ENCODE results near the gene EPHB6.

DNA sequence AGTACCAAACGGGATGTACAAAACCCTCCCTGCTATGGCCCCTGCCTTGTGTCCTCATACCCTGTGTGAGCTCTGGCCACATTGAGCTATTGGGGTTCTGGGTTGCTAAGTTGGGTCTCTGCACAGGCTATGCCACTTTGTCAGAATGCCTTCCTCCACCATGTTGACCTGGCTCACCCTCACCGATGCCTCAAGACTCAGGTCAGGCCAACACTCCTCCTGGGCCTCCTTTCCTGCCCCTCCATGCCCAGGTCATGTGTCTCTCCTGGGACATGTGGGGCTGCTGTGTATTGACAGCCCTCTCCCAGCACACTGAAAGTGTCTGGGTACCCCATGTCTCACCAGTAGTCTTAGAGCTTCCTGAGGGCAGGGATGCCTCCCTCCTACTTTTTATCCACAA, 64.0 kb downstream of the EPHB6 start:
- TF ChIP-seq TRIM28 (IDR thresholded peaks at IDR 0.05; ENCODE audit: borderline replicate concordance, low read length) (no peak), ZNF785 (tag by site-specific recombination; IDR thresholded peaks at IDR 0.05) (no peak), ZNF324 (tag by site-specific recombination; IDR thresholded peaks at IDR 0.05) (no peak), ZFP3 (tag by site-specific recombination; IDR thresholded peaks at IDR 0.05; ENCODE audit: low read depth) (no peak), TCF7L2 (IDR thresholded peaks at IDR 0.05; ENCODE audit: borderline replicate concordance, low read depth, low read length) (no peak), HOXA7 (CRISPR knock-in tag; IDR thresholded peaks at IDR 0.05; ENCODE audit: borderline replicate concordance) (no peak), CTCF (tag by site-specific recombination; IDR thresholded peaks at IDR 0.05) (no peak), ZNF776 (tag by site-specific recombination; IDR thresholded peaks at IDR 0.05; ENCODE audit: borderline replicate concordance) (no peak), ZBTB17 (tag by site-specific recombination; IDR thresholded peaks at IDR 0.05) (no peak)
